HG03175 (cell line): ENCODE measurements around the gene MPZL2.

ENCODE experiments used
- ATAC-seq: cut with Tn5 transposase; IDR thresholded peaks from one replicate; pipeline ENCODE4 v1.9.1; 2021; ENCODE audit warnings: mild to moderate bottlenecking, moderate library complexity; ENCODE audit not compliant: unreplicated experiment

The MPZL2 gene

GRCh38 chr11:118243993-118244762 lies 19.9 kb downstream of the MPZL2 start:
- ATAC-seq = no peak

GRCh38 chr11:118243161-118243560 lies 20.9 kb downstream of the MPZL2 start:
- no peak for ATAC-seq

GRCh38 chr11:118241764-118242098 lies 22.4 kb downstream of the MPZL2 start:
- ATAC-seq = no peak

- peak; percentile 94 for ATAC-seq
Observed at GRCh38 chr11:118240999-118241763, 22.9 kb downstream of the MPZL2 start.

GRCh38 chr11:118239509-118240205 lies 24.4 kb downstream of the MPZL2 start:
- no peak for ATAC-seq

GRCh38 chr11:118238929-118239328 lies 25.2 kb downstream of the MPZL2 start:
- no peak for ATAC-seq

GRCh38 chr11:118238421-118238820 lies 25.7 kb downstream of the MPZL2 start:
- no peak for ATAC-seq

- ATAC-seq = no peak
Observed at GRCh38 chr11:118236170-118236569, 27.9 kb downstream of the MPZL2 start.

GRCh38 chr11:118234833-118235232 lies 29.3 kb downstream of the MPZL2 start:
- ATAC-seq = no peak

- no peak for ATAC-seq
Observed at GRCh38 chr11:118233850-118234249, 30.2 kb downstream of the MPZL2 start.

GRCh38 chr11:118233377-118233776 lies 30.7 kb downstream of the MPZL2 start:
- ATAC-seq = no peak

- ATAC-seq = no peak
Observed at GRCh38 chr11:118232659-118233058, 31.4 kb downstream of the MPZL2 start.

- ATAC-seq = no peak
Observed at GRCh38 chr11:118231461-118231860, 32.6 kb downstream of the MPZL2 start.

- no peak for ATAC-seq
Observed at GRCh38 chr11:118230088-118230487, 34.0 kb downstream of the MPZL2 start.

GRCh38 chr11:118229274-118229847 lies 34.7 kb downstream of the MPZL2 start:
- ATAC-seq = no peak

- peak; percentile 74 for ATAC-seq
Observed at GRCh38 chr11:118227865-118228785, 36.0 kb downstream of the MPZL2 start.

- ATAC-seq = no peak
Observed at GRCh38 chr11:118226781-118227180, 37.3 kb downstream of the MPZL2 start.

- no peak for ATAC-seq
Observed at GRCh38 chr11:118226296-118226695, 37.8 kb downstream of the MPZL2 start.

GRCh38 chr11:118224511-118225188 lies 39.4 kb downstream of the MPZL2 start, which contains the start of gene JAML:
TSS of gene JAML (minus strand) at chr11:118225011. CDS start at chr11:118214866, 10,145 bp downstream.
- no peak for ATAC-seq

GRCh38 chr11:118223992-118224391 lies 40.1 kb downstream of the MPZL2 start:
- no peak for ATAC-seq
